ENCODE results near the gene DEUP1.

GRCh38 chr11:93361435-93361834 lies 30.9 kb downstream of the DEUP1 start:
- TF ChIP-seq CREB1 (CRISPR knock-in tag; IDR thresholded peaks at IDR 0.05) (no peak), ZNF317 (CRISPR knock-in tag; IDR thresholded peaks at IDR 0.05; ENCODE audit: borderline replicate concordance, low read depth) (no peak), MAX (CRISPR knock-in tag; IDR thresholded peaks at IDR 0.05) (no peak), CTCF (IDR thresholded peaks at IDR 0.05) (no peak), EMX1 (CRISPR knock-in tag; IDR thresholded peaks at IDR 0.05) (no peak)
